Activated CD8-positive, alpha-beta memory T cell treated with anti-CD3 and anti-CD28 coated beads, Interleukin-2, amount 50 U/mL, for 48 hours (primary cell): ENCODE data around the gene CIAO2B.
A peak's percentile ranks its signal among the peaks of the same experiment; 100 is the strongest.
"Not testable (repeated sequence)": the region's sequence is repeated elsewhere in the genome, so short reads cannot be mapped to it uniquely, and the experiment has no call there.

Experiments
- DNase-seq: peaks from one replicate; pipeline ENCODE4 v3.0.0-alpha.2; 2020

CIAO2B gene

DNA sequence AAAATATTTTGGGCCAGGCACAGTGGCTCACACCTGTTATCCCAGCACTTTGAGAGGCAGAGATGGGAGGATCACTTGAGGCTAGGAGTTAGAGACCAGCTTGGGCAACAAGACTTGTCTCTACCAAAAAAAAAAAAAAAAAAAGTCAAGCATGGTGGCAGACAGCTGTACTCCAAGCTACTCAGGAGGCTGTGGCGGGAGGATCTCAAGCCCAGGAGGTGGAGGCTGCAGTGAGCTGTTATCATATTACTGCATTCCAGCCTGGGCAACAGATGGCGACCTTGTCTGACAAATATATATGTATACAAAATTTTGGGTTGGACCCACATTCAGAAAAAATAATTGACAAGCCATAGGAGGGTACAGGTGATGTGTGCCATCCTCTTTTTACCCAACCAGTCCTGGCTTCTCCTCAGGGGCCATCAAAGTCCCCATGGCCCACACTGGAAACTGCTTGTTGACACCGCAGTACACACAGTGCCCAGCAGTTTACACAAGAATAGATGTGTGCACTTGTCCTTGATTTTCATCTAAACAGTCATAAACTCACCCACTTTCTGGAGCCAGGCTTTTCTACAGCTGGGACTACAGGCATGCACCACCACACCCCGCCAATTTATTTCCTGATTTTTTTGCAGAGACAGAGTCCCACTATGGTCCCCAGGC, 2.8 kb upstream of the CIAO2B start:
- no peak for DNase-seq

GRCh38 chr16:66936462-66936861, 2.3 kb upstream of the CIAO2B start:
- no peak for DNase-seq

GRCh38 chr16:66935314-66936011, 1.3 kb upstream of the CIAO2B start, which contains the start of gene CES2:
Gene CES2 (plus strand): TSS chr16:66935516. CDS start chr16:66935636, 120 bp downstream.
- no peak for DNase-seq

DNA sequence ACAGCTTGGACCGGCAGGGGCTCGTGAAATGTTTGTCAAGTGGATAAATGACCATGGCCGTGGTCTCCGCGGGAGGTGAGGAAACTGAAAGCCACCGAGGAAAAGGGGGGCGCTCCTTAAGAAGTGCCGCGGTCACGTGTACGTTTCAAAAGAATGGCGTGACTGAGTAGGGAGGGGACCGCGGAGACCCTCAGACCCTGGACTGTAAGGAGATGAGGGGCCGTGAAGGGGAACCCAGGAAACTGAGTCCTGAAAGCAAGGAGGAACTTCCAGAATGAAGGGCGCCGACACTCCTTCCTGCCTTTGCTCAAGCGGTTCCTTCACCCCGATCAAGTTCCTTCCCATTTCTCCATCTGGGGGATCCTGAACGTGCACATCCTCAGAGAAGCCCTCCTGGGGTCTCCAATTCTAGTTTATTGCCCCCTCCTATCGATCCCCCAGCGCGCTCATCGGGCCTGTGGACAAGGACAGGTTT, 674 bp upstream of the CIAO2B start:
- DNase-seq, result not testable (repeated sequence)

- peak; percentile 77 for DNase-seq
Measured at GRCh38 chr16:66933776-66934137, 445 bp downstream of the CIAO2B start.

DNA sequence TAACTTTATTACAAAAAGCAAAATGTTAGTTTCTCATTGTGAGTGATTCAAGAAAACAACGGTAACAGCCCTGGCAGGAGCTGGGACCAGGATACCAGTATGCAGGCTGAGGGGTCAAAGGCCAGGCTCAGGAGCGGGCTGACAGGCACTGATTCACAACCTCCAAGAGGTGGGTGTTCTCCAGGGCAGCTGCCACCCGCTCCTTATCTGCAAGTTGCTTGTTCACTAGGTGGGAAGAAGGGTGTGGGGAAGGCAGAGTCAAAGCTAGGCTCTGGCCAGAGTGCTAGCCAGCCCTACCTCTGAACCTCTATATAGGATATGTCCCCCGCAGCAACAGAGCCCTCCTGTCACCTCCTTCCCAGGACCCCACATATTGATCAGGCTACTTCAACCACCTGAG, 2.1 kb downstream of the CIAO2B start:
- DNase-seq, result no peak

DNA sequence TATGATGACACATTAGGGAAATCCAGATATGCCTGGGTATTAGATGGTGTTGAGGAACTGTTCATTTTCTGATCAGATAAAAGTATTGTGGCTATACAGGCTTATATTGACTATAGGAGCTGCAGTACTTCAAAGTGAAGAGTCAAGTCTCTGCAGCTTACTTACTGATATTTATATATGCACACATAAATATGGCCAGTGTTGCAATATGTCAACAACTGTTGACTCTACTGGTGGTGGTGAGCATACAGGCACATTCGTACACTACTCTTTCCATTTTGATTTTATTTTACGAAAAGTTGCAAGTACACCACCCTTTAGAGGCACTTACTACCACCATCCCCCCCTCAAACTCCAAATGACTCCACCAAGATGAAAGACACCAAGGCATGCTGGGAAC, 2.5 kb downstream of the CIAO2B start:
- DNase-seq, result no peak

DNA sequence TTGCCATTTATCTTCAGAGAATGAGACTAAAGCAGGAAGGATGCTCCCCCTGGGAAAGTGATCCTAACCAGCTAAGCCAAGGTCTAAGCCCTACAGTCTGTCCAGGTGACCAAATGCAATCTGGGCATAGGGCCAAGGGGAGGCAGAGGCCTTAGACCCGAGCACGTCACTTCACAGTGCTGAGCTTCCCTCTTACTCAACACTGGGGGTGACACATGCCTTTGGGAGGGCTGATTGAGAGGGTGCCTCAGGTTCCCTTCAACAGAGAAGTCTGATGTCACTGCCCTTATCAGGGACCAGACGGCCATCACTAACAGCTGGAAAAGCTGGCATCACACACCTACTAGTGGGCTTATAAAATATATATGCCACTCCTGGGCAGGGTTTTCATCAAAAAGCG, 4.0 kb downstream of the CIAO2B start:
- no peak for DNase-seq

DNA sequence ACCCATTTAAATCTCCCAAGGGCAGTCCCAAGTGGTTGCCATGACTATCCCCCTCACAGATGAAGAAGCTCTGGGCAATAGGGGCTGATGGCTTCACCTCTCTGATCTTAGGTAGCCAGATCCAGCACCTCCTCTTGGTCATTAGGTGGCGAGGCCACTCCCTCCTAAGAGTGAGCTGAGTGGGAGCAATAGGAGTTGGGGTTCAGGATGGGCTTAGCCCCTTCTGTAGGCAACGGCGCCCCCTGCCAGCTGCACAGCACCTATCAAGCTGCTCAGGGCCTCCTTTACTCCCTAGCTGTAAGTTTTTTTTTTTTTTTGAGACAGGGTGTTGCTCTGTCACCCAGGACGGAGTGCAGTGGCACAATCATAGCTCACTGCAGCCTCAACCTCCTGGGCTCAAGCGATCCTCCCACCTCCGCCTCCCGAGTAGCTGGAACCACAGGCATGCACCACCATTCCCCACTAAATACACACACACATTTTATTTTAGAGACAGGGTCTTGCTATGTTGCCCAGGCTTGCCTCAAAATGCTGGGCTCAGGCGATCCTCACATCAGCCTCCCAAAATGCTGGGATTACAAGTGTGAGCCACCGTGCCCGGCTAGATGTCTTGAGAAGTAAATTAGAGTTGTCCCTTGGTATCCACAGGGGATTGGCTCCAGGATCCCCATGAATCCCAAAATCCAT, 5.4 kb downstream of the CIAO2B start:
- DNase-seq, result peak; percentile 72

DNA sequence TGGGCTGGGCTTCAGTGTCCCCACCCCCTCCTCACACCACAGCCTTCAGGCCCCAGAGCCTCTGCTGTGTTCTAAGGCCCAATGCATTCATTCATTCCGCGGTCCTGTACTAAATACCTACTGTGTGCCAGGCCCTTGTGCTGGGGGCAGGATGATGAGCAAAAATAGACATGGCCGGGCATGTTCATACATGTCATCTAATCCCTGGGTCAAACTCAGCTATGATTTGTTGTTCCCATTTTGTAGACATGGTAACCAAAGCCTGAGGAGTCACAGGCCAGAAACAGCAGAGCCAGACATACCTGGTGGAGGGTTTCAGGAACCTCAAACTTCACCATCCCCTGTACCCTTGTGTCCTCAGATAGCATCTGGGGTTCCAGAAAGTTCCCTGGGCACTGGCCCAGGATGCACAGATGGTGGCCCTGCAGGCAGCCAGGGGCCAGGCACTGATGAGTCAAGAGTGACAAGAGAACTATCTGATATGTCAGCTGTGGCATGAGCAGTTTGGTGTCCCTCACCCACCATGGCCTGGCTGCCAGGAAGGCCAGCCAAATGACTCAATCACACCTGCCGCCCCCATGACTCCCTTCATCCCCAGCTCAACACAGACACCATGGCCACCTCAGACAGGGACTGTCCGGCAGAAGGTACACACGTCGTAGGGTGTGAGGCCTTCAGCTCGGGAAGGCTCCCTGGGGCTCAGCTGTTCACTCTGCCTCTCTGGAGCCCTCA, 6.1 kb downstream of the CIAO2B start:
- no peak for DNase-seq

DNA sequence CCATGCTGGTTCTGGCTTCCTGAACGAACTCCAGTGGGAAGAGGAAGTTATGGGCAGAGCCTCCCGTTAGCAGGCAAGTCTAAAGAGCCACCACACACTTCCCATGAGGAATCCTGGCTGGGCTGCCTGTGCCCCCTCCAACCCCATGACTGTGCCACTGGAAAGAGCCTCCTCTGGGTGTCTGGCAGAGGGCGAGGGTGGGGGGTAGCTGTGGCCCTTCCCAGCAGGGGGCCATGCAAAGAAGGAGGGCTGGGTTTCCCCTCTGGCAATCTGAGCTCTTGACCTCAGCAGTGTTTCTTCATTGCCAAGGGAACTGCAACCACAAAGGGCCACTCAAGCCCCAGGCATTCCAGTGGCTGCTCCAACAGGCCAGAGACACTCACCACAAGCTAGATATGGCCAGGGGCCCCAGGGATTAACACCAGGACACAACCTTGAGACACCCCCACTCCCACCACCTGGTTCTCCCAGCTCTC, 7.2 kb downstream of the CIAO2B start:
- DNase-seq, result no peak

GRCh38 chr16:66926171-66926947, 7.8 kb downstream of the CIAO2B start:
- DNase-seq, result no peak

- no peak for DNase-seq
Measured at GRCh38 chr16:66925322-66925840, 8.8 kb downstream of the CIAO2B start, which contains the start of gene RRAD. Gene RRAD (minus strand): TSS chr16:66925535. CDS start chr16:66925179, 356 bp downstream.

GRCh38 chr16:66924527-66925321, 9.5 kb downstream of the CIAO2B start:
- DNase-seq, result peak; percentile 78

DNA sequence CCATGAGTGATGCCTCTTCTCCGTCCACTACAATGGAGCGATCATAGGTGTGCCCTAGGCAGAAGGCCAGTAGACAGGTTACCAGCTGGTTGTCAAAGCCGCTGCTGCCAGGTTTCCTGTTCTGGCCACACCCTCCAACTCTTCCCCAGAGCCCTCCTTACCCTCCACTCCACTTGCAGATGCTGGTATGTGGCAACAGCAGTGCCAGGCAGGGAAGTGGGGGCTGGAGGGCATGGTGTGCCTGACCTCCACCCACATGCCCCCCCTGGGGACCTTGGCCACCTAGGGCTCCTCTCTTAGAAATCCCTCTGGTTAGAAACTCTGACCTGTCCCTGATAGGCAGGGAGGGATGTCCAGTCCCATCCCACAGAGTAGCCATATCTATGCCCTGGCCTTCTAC, 10.3 kb downstream of the CIAO2B start:
- DNase-seq, result no peak

DNA sequence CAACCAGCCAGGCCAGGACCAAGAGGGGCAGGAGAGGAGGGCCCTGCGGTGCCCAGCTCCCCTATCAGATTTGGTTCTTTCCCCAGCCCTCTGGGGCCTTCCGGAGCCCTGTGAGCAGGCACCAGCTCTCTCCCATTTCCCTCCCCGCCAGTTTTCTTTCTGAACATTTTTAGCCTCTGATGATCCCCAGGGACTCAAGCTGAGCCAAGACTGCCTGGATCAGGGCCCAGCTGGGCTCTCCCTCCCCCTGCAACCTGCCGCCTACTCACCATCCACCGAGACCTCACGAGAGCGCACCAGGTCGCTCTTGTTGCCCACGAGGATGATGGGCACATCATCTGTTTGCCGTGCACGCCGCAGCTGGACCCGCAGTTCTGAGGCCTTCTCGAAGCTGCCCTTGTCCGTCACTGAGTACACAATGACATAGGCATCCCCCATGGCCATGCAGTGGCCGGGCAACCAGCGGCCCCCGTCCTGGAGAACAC, 10.9 kb downstream of the CIAO2B start:
- DNase-seq, result no peak

DNA sequence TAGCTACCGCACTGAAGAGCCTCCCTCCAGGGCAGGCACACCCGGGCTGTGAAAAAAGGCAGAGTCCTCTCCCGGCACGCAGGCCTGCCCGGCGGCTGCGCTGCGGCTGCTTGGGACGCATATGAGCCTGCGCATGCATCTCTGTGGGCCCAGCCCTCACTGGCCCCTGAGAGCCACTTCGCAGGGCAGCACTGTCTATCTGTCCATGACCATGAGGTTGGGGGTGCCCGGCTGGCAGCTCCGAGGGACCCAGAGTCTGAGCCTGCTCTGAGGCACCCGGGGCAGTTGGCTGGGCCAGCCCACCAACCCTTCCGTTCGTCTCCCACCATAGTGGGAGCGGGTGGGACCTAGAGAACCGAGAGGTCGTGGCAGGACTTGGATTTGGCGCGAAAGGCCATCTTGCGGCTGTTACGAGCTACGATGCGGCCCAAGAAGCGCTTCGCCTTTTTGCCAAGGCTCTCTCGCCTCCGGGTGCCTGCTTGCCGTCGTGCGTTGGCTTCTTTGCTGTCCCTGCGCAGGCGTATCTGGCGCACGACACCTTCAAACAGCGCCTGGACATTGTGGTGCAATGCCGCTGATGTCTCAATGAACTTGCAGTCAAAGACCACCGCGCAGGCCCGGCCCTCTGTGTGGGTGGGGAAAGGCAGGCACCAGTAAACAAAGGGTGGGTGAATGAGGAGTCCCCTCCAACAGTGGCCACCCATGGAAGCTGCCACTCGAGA, 12.3 kb downstream of the CIAO2B start:
- DNase-seq, result no peak

- no peak for DNase-seq
Measured at GRCh38 chr16:66920924-66921680, 13.1 kb downstream of the CIAO2B start.

DNA sequence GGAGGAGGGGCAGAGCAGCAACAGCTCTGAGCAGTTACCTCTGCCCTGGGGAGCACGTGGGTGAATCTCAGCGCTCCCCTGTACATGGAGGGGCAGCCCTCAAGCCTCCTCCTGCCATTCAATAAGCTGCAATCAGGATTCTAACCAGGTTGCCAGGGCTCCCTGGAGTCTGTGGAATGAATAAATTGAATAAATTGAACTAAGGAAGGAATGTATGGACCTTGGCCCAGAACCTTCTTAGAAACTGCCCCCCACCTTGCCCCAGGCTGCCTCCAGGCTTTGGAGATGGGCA, 14.0 kb downstream of the CIAO2B start:
- DNase-seq, result no peak
